Uterus (tissue), 4 donors: ENCODE data around the gene GRM8. TPM values are rescaled to one million over a fixed set of nuclear protein-coding genes. Genes with fewer than 3 reads are reported as not detected.

ENCODE experiments used
- DNase-seq, 2 donors: peaks; one replicate each; pipeline ENCODE4 v3.0.0-alpha.2; 2019 to 2020
- H3K27ac ChIP-seq, 2 donors: fragments of 200-600 bp; sonication (generic); 1 replicate in 1 of 2; 2 replicates in 1 of 2; pipeline ENCODE4 v1.5.1; 2016 to 2018
- H3K27me3 ChIP-seq, 2 donors: fragments of 200-600 bp; sonication (generic); one replicate each; pipeline ENCODE4 v1.5.1; 2018 to 2019; ENCODE audit warnings: control low read depth in 1 of 2
- H3K36me3 ChIP-seq, 2 donors: fragments of 200-600 bp; sonication (generic); one replicate each; pipeline ENCODE4 v1.5.1; 2019; ENCODE audit warnings: control low read depth in 1 of 2
- H3K4me1 ChIP-seq, 2 donors: fragments of 200-600 bp; sonication (generic); one replicate each; pipeline ENCODE4 v1.5.1; 2018 to 2019; ENCODE audit warnings: control low read depth in 1 of 2
- H3K4me3 ChIP-seq, 2 donors: fragments of 200-600 bp; sonication (generic); 1 replicate in 1 of 2; 2 replicates in 1 of 2; pipeline ENCODE4 v1.5.1; 2018 to 2019; ENCODE audit warnings: mild to moderate bottlenecking in 1 of 2
- H3K9me3 ChIP-seq, 2 donors: fragments of 200-600 bp; sonication (generic); one replicate each; pipeline ENCODE4 v1.5.1; 2019; ENCODE audit warnings: control low read depth in 1 of 2
- CTCF ChIP-seq, 4 experiments: fragments of 200-600 bp in 2 of 4; fragments of 450-650 bp in 2 of 4; sonication (generic) in 2 of 4; IDR thresholded peaks; one replicate each; pipeline ENCODE4 v1.5.1; 2016 to 2019; ENCODE audit warnings: antibody characterized with exemption in 4 of 4, mild to moderate bottlenecking in 2 of 4, moderate library complexity in 1 of 4
- POLR2A ChIP-seq, 2 donors: fragments of 450-650 bp; IDR thresholded peaks; one replicate each; pipeline ENCODE4 v1.6.1; 2016; ENCODE audit warnings: antibody characterized with exemption in 2 of 2, mild to moderate bottlenecking in 1 of 2, moderate library complexity in 1 of 2
- intact Hi-C: fragments of 100-400 bp; cut with DNase I; formaldehyde crosslinking; loops from one replicate; pipeline ENCODE4 v1.15.1; 2023; ENCODE audit warnings: low total_unique reads
- total RNA-seq, 4 donors: library from RNA; depleted of rRNA in 3 of 4; stranded (reverse); fragments of >200 nt in 3 of 4; gene quantifications; one replicate each; pipeline versions ENCODE4 v1.1.0 to v1.2.4, GENCODE V29; 2014 to 2023
- donor health status: DM: yes; HTN: yes; CAD: no.

GRM8 gene
- total RNA-seq, 4 donors from 2014 or later: 3.9 TPM; not detected in 3

DNA sequence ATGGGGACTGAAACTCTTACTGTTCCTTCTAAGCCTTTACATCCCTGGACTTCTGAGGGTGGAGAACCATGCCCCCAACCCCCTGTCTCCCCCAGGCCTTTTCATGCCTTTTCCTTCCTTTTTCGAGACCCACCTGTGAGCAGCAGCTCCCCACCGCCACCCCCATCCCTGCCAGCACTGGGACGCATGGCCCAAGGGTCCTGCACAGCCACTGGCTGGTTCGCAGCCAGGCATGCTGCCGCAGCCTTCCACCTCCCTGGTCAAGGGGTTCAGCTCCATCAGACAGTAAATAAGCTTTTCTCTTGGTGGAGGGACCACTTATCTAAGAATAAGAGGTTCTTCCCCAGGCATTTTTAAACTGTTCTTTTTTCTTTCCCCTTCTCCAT is 584.4 kb downstream of the GRM8 start:
- Histone ChIP-seq H3K4me1 (no peaks in the 10 kb centered on the region), H3K9me3 (no peaks in the 10 kb centered on the region), H3K36me3 (no peaks in the 10 kb centered on the region), H3K27ac (no peak overlapping the region), H3K4me3 (no peak overlapping the region), H3K27me3 (no peaks in the 10 kb centered on the region)
- intact Hi-C loops: no loop called here
- DNase-seq: no peak
- TF ChIP-seq POLR2A (IDR thresholded peaks at IDR 0.05) (no peak), CTCF (IDR thresholded peaks at IDR 0.05) (no peak)

GRCh38 chr7:126667742-126668366 is 584.9 kb downstream of the GRM8 start:
- TF ChIP-seq CTCF (IDR thresholded peaks at IDR 0.05) (no peak), POLR2A (IDR thresholded peaks at IDR 0.05) (no peak)
- Histone ChIP-seq H3K27ac (no peak overlapping the region), H3K9me3 (no peaks in the 10 kb centered on the region), H3K36me3 (no peaks in the 10 kb centered on the region), H3K4me1 (no peaks in the 10 kb centered on the region), H3K27me3 (no peaks in the 10 kb centered on the region), H3K4me3 (no peak overlapping the region)
- DNase-seq: no peak
- intact Hi-C loops: no loop called here

DNA sequence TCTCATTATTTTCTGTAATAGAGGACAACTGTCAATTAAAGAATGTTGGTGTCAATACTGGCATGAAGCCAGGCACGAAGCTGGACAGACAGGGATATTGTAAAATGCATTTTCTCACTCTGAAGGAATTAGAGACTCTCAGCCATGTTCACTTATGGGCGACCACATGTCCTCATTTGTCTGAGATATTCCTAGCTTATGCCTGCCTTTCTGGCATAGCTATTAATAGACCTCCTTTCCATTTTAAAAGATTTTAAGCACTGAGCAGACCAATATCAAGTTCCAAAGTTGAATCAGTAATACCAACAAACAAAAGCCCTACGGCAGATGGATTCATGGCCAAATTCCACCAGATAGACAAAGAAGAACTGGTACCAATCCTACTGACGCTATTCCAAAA is 589.9 kb downstream of the GRM8 start:
- intact Hi-C loops: no loop called here
- Histone ChIP-seq H3K4me3 (no peak overlapping the region), H3K9me3 (no peaks in the 10 kb centered on the region)

DNA sequence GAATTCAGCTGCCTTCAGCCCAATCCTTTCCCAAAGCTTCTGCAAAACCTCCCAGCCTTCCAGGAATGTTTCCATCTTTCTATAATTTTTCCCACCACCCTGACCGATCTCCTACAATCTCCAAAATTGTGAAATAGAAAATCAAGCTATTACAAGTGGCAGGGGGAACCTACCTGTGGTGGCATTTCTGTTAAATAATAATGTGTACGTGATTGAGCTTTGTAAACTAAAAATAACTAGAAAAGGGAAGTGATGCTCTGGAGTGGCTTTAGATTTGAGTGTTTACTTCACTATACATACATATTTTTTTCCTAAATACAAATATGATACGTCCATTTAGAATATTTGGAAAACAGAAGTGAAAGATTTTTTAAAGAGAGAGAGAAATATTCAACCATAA is 593.6 kb downstream of the GRM8 start:
- no peak for DNase-seq
- Histone ChIP-seq H3K4me1 (no peaks in the 10 kb centered on the region), H3K9me3 (no peaks in the 10 kb centered on the region), H3K4me3 (no peak overlapping the region), H3K27me3 (no peaks in the 10 kb centered on the region), H3K27ac (no peak overlapping the region), H3K36me3 (no peaks in the 10 kb centered on the region)
- intact Hi-C loops: no loop called here
- TF ChIP-seq POLR2A (IDR thresholded peaks at IDR 0.05) (no peak), CTCF (IDR thresholded peaks at IDR 0.05) (no peak)

More for the DNA sequence above, 589.9 kb downstream of the GRM8 start:
- Histone ChIP-seq H3K27ac (no peak overlapping the region), H3K27me3 (no peaks in the 10 kb centered on the region), H3K36me3 (no peaks in the 10 kb centered on the region), H3K4me1 (no peaks in the 10 kb centered on the region)
- TF ChIP-seq CTCF (IDR thresholded peaks at IDR 0.05) (no peak), POLR2A (IDR thresholded peaks at IDR 0.05) (no peak)
- no peak for DNase-seq

DNA sequence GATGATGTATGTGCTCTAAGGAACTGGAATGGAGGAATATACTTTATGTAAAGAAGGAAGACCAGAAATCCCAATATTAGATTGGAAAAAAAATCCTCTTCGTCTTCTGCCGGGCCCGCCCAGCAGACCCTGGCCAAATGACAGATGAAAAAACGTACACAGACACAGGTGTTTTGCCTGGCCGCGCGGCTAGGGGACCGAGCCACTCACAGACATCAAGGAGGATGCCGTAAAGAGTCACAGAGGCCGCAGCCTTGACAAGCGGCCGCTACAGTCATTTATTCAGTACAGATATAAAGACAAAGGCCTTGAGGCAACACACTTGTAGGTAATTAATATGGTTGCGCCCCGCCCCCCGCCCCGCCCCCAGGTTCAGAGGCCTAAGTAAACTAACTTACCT is 594.1 kb downstream of the GRM8 start:
- no peaks in the 10 kb centered on the region for H3K36me3 ChIP-seq
- no peak overlapping the region for H3K27ac ChIP-seq
- H3K27me3 ChIP-seq: no peaks in the 10 kb centered on the region
- H3K4me3 ChIP-seq: no peak overlapping the region
- H3K9me3 ChIP-seq: no peaks in the 10 kb centered on the region
- TF ChIP-seq CTCF (IDR thresholded peaks at IDR 0.05) (no peak), POLR2A (IDR thresholded peaks at IDR 0.05) (no peak)
- intact Hi-C loops: no loop called here
- H3K4me1 ChIP-seq: no peaks in the 10 kb centered on the region
- no peak for DNase-seq
